GM19395 (cell line): ENCODE results near the gene MRPL34.

Experiments used
- ATAC-seq: cut with Tn5 transposase; IDR thresholded peaks from one replicate; pipeline ENCODE4 v1.9.1; 2021; ENCODE audit warnings: mild to moderate bottlenecking, moderate library complexity; ENCODE audit not compliant: unreplicated experiment

The MRPL34 gene

GRCh38 chr19:17309198-17309964, 3.7 kb downstream of the MRPL34 start, which contains the start of gene DDA1:
Gene DDA1, plus strand, starts transcription at chr19:17309563. Its CDS starts 92 bp downstream, at chr19:17309655.
- ATAC-seq: peak; percentile 58

- no peak for ATAC-seq
Measured at GRCh38 chr19:17309965-17310461, 4.3 kb downstream of the MRPL34 start.

DNA sequence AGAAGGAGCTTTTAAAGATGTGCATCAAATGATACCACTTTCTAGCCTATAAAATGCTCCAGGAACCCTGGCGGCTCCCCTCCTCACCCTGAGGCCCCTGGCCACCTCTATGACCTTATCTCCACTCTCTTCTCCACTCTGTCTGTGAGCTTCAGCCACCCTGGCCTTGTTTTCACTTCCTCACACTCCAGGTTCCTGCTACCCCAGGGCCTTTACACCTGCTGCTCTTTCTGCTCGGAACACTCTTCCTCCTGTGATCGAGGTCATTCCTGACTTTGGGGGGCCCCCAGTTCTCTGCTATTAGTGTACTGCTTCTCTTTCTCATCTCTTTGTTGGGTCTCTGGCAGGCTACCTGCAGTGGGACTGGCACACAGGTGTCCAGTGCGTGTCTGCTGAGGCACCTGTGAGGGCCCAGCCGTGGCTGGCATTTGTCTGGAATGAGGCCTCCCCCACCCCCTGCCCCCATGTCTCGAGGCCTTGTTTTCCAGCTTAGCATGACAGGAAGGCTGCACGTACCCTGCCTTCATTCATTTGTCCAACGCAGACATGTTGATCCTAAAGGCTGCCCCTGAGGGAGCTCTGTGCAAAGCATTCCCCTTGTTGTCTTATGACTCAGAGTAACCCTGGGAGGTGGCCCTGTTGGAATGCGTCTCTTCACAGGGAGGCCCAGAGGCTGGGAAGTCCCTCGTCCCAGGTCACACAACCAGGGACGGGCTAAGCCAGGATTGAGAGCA, 6.0 kb downstream of the MRPL34 start:
- ATAC-seq: no peak

DNA sequence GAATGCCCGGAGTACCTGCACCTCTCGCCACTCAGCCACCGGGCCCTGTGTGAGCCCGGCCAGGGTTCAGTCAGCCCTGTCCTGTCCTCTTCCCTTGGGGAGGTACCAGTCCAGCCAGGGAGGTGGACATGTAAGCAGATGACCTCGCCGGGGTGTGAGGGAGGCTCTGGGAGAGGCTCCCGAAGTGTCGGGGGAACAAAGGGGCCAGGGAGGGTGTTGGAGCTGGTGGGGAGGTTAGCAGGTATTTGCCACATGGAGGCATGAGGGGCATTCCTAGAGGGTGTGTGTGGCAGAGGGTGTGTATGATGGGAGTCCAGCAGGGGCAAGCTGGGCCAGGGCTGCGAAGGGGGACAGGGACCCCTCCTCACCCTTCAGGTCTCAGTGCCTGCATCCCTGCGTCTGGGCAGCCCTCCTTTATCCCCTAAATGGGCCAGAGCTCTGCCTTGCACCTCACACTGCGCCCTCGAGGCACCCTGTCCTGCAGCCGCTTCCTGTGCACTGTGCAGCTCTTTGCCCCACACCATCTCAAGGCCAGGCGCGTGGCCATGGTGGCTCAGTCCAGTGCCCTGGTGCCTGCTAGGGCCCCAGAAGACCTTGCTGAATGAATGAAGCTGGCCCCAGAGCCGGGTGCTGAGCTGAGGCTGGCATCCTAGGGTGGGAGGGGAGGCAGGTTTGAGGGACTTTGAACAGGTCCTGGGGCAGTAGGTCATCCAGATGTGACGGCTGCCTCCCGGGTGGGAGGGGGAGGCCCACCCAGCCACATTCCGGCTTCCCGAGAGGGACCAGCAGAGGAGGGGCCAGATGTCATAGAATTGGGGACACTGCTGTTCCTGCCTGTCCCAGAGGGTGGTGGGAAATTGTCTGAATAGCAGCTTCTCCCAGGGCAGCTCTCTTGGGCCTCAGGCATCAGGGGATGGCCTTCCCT, 6.8 kb downstream of the MRPL34 start:
- no peak for ATAC-seq

DNA sequence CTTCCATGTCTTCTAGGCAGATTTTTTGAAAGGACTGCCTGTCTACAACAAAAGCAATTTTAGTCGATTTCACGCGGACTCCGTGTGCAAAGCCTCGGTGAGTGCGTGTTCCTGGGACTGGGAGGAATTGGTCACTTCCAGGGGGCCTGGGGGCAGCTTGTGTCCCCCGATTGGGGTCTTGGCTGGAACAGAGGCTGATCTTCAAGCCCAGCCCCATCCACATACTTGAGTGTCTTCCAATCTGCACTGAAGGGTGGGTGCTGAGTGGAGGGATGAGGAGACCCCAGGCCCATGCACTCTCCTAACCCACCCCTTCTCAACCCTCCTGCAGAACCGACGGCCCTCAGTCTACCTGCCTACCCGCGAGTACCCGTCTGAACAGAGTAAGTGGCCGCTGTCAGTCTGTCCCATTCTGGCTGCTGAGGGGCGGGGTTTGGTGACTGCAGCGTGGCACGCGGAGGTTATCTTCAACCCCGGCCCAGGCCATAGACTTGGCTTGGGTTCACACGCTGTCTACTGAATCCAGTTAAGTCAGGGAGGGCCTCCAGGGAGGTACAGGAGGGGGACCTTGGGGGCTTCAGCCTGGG, 8.4 kb downstream of the MRPL34 start:
- no peak for ATAC-seq

DNA sequence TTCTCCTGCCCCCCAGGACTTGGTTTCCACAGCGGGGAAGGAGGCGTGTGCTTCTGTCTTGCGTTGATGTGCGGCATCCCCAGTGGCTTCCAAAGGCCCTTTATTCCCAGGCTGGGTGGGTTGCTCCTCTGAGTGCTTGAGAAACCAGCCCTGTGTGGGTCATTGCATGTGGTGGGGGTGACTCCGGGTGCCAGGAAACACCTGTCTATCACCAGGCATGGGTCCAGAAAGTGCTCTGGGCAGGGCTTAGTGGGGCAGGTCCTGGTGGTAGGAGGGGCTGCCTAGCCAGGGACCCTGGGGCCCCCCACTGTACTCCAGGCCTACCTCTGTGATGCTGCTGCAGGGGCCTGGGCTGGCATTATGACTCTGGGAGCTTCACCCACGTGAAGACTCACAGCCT, 13.3 kb downstream of the MRPL34 start:
- no peak for ATAC-seq

DNA sequence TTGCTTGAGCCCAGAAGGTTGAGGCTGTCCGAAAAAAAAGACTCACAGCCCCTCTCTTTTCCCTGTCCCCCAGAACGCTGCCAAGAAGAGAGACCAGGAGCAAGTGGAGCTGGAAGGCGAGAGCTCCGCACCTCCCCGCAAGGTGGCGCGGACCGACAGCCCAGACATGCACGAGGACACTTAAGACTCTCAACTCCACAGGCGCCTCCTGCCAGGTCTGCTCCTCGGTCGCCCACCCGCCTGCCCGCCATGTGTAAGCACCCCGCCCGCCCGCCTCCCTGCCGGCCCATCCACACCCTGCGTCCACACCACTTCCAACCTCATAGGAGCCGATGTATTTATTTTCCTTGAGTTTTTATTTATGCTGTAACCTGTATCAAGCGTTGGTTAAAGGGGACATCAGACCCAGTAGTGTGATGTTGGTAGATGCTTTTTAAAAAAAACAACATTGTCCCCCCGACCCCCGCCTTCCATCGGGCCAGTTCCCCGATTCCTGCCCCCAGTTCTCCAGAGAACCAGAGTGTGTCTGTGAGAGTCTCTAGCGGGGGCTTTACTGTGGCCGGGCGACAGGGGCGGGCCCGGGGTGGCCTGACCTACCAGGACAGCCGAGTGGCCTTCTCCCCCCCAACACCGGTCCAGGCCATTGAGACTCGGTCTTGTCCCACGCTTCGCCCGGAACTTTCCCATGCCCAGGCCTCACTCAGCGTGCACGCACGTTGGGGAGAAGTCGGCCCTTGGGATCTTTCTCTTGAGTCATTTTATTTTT, 14.0 kb downstream of the MRPL34 start:
- no peak for ATAC-seq

DNA sequence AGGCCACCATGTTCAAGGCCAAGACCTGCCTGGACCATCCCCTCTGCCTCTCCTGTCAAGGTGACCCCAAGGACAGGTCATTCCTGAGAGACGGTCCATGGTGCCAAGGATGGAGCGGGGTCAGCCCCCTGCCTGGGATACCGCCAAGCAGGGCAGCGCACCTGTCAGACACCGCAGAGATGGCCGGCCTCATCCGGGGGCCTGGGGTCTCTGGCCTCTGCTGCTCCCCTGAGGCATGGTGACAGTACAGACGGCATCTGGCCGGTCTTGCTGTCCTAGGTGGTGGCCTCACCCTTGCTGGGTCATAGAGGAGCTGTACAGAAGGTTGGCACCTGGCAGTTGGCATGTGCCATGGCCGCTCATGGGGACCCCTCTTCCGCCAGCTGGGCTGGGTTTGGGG, 14.8 kb downstream of the MRPL34 start:
- ATAC-seq: no peak

- ATAC-seq: no peak
Measured at GRCh38 chr19:17321655-17322489, 16.2 kb downstream of the MRPL34 start.

DNA sequence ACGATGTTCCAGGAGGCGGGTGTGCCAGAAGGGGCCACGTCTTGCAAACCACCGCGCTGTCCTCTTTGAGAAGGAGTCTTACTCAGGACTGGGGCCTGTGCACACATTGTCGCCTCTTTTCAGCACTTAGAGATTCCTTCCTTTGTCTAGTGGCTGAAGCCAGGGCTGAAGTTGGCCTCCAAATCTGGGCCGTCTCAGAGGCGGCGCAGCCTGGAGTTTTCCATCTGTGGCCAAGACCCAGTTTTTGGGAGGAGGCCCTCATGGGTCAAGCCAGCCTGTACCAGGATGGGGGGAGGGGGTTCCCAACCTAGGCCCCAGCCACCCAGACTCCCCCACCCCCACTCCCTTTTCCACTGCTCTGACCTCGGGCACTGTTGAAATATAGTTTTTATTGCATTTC, 17.2 kb downstream of the MRPL34 start:
- ATAC-seq: no peak

GRCh38 chr19:17323300-17323963, 17.8 kb downstream of the MRPL34 start:
- no peak for ATAC-seq

DNA sequence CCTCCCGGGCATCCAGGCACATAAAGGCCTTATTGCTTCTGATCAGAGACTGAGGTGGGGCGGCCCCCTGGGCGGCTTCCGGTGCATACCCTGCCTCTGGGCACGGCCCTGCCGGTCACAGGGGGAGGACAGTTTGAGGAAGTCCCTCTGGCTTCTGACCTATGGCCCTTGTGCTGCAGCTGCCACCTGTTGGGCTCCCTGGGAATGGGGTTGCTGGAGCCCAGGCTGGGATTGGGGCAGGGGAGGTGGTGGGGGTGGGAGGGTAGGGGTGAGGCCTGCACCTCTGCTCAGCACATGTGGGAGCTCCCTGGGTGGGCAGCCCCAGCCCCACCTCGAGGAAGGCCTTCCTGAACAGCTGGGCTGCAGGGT, 18.3 kb downstream of the MRPL34 start:
- no peak for ATAC-seq

GRCh38 chr19:17324357-17325114, 18.9 kb downstream of the MRPL34 start:
- ATAC-seq: no peak

- no peak for ATAC-seq
Measured at GRCh38 chr19:17325133-17325532, 19.5 kb downstream of the MRPL34 start.

DNA sequence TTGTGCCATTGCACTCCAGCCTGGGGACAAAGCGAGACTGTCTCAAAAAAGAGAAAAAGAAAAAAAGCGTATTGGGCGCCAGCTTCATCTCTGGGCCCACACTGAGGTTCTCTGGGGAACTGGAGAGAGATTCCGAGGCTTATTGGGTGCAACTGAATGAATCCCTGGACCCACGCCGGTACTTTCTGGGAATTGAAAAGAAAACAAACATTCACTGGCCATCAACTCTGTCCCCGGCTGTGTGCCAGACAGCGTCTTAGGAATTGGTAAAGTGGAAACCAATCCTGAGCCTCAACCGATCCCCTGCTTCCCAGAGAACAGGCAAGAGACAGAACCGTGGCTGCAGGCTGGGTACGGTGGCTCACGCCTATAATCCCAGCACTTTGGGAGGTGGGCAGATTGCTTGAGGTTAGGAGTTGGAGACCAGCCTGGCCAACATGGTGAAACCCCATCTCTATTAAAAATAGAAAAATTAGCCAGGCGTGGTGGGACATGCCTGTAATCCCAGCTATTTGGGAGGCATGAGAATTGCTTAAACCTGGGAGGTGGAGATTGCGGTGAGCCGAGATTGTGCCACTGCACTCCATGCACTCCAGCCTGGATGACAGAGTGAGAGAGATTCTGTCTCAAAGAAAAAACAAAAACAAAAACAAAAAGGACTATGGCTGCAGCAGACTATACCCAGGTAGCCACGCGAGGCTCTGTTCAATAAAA, 20.4 kb downstream of the MRPL34 start:
- no peak for ATAC-seq

- ATAC-seq: no peak
Measured at GRCh38 chr19:17326595-17326966, 20.9 kb downstream of the MRPL34 start.

GRCh38 chr19:17327068-17327653, 21.5 kb downstream of the MRPL34 start:
- no peak for ATAC-seq
